OCI-LY3 (cell line): ENCODE data around the gene KRTAP4-9.

Experiments
- EZH2phosphoT487 ChIP-seq: fragments of 200-600 bp; shearing (Covaris generic); IDR thresholded peaks from 2 replicates; pipeline ENCODE4 v1.6.1; 2018; ENCODE audit warnings: antibody characterized with exemption, mixed run types, low read depth
- TF ChIP-seq, protein P1 (sequence below): fragments of 200-600, 300-600 bp; sonication (generic); IDR thresholded peaks from 2 replicates; pipeline ENCODE4 v1.5.1; 2014; ENCODE audit warnings: antibody characterized with exemption, low read length, low read depth

DNA sequence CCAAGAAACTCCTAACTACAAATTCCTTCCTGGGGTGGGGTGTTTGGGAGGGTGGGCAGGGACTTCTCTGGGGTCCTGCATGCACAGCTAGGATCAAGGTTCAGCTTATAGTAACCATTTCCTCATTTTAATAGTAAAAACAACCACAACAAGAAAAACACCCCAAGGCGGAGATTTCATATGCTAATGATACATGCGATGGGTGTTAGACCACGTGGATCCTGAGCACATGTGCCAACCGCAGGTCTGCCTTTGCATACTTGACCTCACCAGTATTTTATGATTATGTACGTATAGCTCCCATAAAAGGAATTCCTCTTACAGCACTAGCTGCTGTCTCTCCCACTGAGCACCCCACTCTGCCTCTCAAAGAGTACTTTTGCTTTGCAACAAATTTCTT, 11.1 kb downstream of the KRTAP4-9 start:
- TF ChIP-seq, protein P1, sequence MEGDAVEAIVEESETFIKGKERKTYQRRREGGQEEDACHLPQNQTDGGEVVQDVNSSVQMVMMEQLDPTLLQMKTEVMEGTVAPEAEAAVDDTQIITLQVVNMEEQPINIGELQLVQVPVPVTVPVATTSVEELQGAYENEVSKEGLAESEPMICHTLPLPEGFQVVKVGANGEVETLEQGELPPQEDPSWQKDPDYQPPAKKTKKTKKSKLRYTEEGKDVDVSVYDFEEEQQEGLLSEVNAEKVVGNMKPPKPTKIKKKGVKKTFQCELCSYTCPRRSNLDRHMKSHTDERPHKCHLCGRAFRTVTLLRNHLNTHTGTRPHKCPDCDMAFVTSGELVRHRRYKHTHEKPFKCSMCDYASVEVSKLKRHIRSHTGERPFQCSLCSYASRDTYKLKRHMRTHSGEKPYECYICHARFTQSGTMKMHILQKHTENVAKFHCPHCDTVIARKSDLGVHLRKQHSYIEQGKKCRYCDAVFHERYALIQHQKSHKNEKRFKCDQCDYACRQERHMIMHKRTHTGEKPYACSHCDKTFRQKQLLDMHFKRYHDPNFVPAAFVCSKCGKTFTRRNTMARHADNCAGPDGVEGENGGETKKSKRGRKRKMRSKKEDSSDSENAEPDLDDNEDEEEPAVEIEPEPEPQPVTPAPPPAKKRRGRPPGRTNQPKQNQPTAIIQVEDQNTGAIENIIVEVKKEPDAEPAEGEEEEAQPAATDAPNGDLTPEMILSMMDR = no peak
- no peak for TF ChIP-seq EZH2phosphoT487
